GM12878 (cell line): ENCODE measurements around the gene SRA1.

Experiments
- CHD2 ChIP-seq: IDR thresholded peaks from 2 replicates; pipeline ENCODE4 v1.6.1; 2011; ENCODE audit warnings: low read depth, low read length, improper control_type of control experiment, borderline replicate concordance
- JUND ChIP-seq: IDR thresholded peaks from 2 replicates; pipeline ENCODE4 v1.6.1; 2012; ENCODE audit warnings: low read depth, mild to moderate bottlenecking, low read length, improper control_type of control experiment, moderate library complexity
- MXI1 ChIP-seq: fragments of 150-350 bp; IDR thresholded peaks from 2 replicates; pipeline ENCODE4 v1.6.1; 2011; ENCODE audit warnings: low read depth, mild to moderate bottlenecking, inconsistent platforms, low read length, improper control_type of control experiment
- NR2C2 ChIP-seq: IDR thresholded peaks from 2 replicates; pipeline ENCODE4 v1.6.1; 2011; ENCODE audit warnings: borderline replicate concordance, low read depth; ENCODE audit not compliant: control insufficient read depth, insufficient read length
- POLR2A ChIP-seq: IDR thresholded peaks from 2 replicates; pipeline ENCODE4 v1.6.1; 2011; ENCODE audit warnings: low read depth, mild to moderate bottlenecking, low read length
- RFX5 ChIP-seq: IDR thresholded peaks from 2 replicates; pipeline ENCODE4 v1.6.1; 2011; ENCODE audit warnings: low read depth, low read length, improper control_type of control experiment
- TCF7 ChIP-seq: IDR thresholded peaks from 2 replicates; pipeline ENCODE4 v1.6.1; 2014; ENCODE audit warnings: antibody characterized with exemption, borderline replicate concordance
- ZNF274 ChIP-seq: IDR thresholded peaks from one replicate; pipeline ENCODE4 v1.8.0; 2011; ENCODE audit not compliant: insufficient read length, insufficient read depth
- TF ChIP-seq, protein P1 (sequence below), 3 experiments: IDR thresholded peaks in 2 of 3; conservative IDR thresholded peaks in 1 of 3; 2 replicates each; pipeline ENCODE4 v1.5.1; 2011; ENCODE audit warnings: low read depth in 3 of 3, low read length in 3 of 3, mild to moderate bottlenecking in 3 of 3, control low read depth in 2 of 3, moderate library complexity in 2 of 3, inconsistent platforms in 1 of 3, mixed read lengths in 1 of 3; ENCODE audit not compliant: control insufficient read depth in 2 of 3, insufficient read depth in 1 of 3; ENCODE audit errors: extremely low read depth in 1 of 3
- TF ChIP-seq, protein P2 (sequence below): fragments of 450-650 bp; IDR thresholded peaks from 2 replicates; pipeline ENCODE4 v1.6.1; 2017; ENCODE audit warnings: low read depth, mild to moderate bottlenecking, moderate library complexity
- TF ChIP-seq, protein P3 (sequence below): IDR thresholded peaks from 2 replicates; pipeline ENCODE4 v1.6.1; 2012; ENCODE audit warnings: low read depth, low read length, improper control_type of control experiment
- TF ChIP-seq, protein P4 (sequence below): IDR thresholded peaks from 2 replicates; pipeline ENCODE4 v1.6.1; 2011; ENCODE audit warnings: low read depth, mild to moderate bottlenecking, low read length, moderate library complexity, borderline replicate concordance; ENCODE audit errors: extremely low read depth
- TF ChIP-seq, protein P5 (sequence below): IDR thresholded peaks from 2 replicates; pipeline ENCODE4 v1.6.1; 2012; ENCODE audit warnings: mild to moderate bottlenecking, low read depth, low read length

DNA sequence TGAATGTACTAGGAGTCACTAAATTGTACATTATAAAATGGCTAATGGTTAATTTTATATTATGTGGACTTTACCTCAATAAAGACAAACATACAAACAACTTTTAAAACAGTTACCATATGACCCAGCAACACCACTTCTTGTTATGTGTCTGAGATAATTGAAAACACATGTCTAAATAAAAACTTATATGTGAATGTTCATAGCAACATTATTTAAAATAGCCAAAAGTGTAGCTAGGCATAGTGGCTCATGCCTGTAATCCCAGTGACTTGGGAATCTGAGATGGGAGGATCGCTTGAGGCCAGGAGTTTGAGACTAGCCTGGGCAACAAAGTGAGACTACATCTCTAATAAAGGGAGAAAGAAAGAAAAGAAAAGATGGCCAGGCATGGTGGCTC, 30.2 kb upstream of the SRA1 start:
- TF ChIP-seq, protein P1, sequence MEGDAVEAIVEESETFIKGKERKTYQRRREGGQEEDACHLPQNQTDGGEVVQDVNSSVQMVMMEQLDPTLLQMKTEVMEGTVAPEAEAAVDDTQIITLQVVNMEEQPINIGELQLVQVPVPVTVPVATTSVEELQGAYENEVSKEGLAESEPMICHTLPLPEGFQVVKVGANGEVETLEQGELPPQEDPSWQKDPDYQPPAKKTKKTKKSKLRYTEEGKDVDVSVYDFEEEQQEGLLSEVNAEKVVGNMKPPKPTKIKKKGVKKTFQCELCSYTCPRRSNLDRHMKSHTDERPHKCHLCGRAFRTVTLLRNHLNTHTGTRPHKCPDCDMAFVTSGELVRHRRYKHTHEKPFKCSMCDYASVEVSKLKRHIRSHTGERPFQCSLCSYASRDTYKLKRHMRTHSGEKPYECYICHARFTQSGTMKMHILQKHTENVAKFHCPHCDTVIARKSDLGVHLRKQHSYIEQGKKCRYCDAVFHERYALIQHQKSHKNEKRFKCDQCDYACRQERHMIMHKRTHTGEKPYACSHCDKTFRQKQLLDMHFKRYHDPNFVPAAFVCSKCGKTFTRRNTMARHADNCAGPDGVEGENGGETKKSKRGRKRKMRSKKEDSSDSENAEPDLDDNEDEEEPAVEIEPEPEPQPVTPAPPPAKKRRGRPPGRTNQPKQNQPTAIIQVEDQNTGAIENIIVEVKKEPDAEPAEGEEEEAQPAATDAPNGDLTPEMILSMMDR (IDR thresholded peaks at IDR 0.05 in 2 of 3, conservative IDR thresholded peaks at IDR 0.05 in 1 of 3; ENCODE audit: control insufficient read depth in 2 of 3, extremely low read depth in 1 of 3, insufficient read depth in 1 of 3, low read depth in 3 of 3, low read length in 3 of 3): no peak
- no peak for TF ChIP-seq CHD2
- no peak for TF ChIP-seq NR2C2
- TF ChIP-seq ZNF274: no peak
- TF ChIP-seq POLR2A: no peak
- TF ChIP-seq RFX5: no peak
- TF ChIP-seq TCF7: no peak
- TF ChIP-seq, protein P2, sequence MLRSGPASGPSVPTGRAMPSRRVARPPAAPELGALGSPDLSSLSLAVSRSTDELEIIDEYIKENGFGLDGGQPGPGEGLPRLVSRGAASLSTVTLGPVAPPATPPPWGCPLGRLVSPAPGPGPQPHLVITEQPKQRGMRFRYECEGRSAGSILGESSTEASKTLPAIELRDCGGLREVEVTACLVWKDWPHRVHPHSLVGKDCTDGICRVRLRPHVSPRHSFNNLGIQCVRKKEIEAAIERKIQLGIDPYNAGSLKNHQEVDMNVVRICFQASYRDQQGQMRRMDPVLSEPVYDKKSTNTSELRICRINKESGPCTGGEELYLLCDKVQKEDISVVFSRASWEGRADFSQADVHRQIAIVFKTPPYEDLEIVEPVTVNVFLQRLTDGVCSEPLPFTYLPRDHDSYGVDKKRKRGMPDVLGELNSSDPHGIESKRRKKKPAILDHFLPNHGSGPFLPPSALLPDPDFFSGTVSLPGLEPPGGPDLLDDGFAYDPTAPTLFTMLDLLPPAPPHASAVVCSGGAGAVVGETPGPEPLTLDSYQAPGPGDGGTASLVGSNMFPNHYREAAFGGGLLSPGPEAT: no peak
- TF ChIP-seq, protein P3, sequence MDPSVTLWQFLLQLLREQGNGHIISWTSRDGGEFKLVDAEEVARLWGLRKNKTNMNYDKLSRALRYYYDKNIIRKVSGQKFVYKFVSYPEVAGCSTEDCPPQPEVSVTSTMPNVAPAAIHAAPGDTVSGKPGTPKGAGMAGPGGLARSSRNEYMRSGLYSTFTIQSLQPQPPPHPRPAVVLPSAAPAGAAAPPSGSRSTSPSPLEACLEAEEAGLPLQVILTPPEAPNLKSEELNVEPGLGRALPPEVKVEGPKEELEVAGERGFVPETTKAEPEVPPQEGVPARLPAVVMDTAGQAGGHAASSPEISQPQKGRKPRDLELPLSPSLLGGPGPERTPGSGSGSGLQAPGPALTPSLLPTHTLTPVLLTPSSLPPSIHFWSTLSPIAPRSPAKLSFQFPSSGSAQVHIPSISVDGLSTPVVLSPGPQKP: no peak
- TF ChIP-seq, protein P4, sequence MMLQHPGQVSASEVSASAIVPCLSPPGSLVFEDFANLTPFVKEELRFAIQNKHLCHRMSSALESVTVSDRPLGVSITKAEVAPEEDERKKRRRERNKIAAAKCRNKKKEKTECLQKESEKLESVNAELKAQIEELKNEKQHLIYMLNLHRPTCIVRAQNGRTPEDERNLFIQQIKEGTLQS: no peak
- TF ChIP-seq MXI1: no peak
- TF ChIP-seq JUND: no peak
- TF ChIP-seq, protein P5, sequence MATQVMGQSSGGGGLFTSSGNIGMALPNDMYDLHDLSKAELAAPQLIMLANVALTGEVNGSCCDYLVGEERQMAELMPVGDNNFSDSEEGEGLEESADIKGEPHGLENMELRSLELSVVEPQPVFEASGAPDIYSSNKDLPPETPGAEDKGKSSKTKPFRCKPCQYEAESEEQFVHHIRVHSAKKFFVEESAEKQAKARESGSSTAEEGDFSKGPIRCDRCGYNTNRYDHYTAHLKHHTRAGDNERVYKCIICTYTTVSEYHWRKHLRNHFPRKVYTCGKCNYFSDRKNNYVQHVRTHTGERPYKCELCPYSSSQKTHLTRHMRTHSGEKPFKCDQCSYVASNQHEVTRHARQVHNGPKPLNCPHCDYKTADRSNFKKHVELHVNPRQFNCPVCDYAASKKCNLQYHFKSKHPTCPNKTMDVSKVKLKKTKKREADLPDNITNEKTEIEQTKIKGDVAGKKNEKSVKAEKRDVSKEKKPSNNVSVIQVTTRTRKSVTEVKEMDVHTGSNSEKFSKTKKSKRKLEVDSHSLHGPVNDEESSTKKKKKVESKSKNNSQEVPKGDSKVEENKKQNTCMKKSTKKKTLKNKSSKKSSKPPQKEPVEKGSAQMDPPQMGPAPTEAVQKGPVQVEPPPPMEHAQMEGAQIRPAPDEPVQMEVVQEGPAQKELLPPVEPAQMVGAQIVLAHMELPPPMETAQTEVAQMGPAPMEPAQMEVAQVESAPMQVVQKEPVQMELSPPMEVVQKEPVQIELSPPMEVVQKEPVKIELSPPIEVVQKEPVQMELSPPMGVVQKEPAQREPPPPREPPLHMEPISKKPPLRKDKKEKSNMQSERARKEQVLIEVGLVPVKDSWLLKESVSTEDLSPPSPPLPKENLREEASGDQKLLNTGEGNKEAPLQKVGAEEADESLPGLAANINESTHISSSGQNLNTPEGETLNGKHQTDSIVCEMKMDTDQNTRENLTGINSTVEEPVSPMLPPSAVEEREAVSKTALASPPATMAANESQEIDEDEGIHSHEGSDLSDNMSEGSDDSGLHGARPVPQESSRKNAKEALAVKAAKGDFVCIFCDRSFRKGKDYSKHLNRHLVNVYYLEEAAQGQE: no peak
